MCF 10A (cell line): Measurements from ENCODE around the gene DUS1L. TPM values are rescaled to one million over a fixed set of nuclear protein-coding genes. Genes with fewer than 3 reads are reported as not detected.

ENCODE experiments used
- BruUV-seq: library from RNA; stranded (reverse); fragments of 400-500 nt; replicated peaks from 2 replicates; lab custom pipeline; 2021; lab: Mats Ljungman, UMichigan
- CTCF ChIA-PET: fragments of 300-600 bp; sonication (Branson Sonifier 250); formaldehyde crosslinking; extraction: SDS; loops from one replicate; lab custom pipeline; 2021; ENCODE audit warnings: antibody characterized with exemption, inconsistent platforms; lab: Yijun Ruan, JAX
- POLR2A ChIA-PET: fragments of 300-600, 350-650 bp; sonication (Branson Sonifier 250); formaldehyde crosslinking; extraction: SDS; loops from one replicate; lab custom pipeline; 2020; ENCODE audit warnings: antibody characterized with exemption, inconsistent platforms; lab: Yijun Ruan, JAX
- DNase-seq: peaks from one replicate; pipeline ENCODE4 v3.0.0-alpha.2; 2018; ENCODE audit not compliant: unreplicated experiment
- H3K27ac Mint-ChIP-seq: one replicate; pipeline ENCODE4 v1.8.0; 2022; ENCODE audit warnings: mild to moderate bottlenecking, low read depth, mixed read lengths; ENCODE audit not compliant: unreplicated experiment
- H3K27me3 Mint-ChIP-seq: one replicate; pipeline ENCODE4 v1.8.0; 2022; ENCODE audit warnings: mixed read lengths; ENCODE audit not compliant: insufficient read depth, unreplicated experiment
- H3K36me3 Mint-ChIP-seq: one replicate; pipeline ENCODE4 v1.8.0; 2022; ENCODE audit warnings: mild to moderate bottlenecking, moderate library complexity, mixed read lengths; ENCODE audit not compliant: insufficient read depth, unreplicated experiment
- H3K4me1 Mint-ChIP-seq: one replicate; pipeline ENCODE4 v1.8.0; 2022; ENCODE audit warnings: mixed read lengths; ENCODE audit not compliant: insufficient read depth, unreplicated experiment
- H3K4me3 Mint-ChIP-seq: one replicate; pipeline ENCODE4 v1.8.0; 2022; ENCODE audit warnings: mild to moderate bottlenecking, moderate library complexity, mixed read lengths; ENCODE audit not compliant: unreplicated experiment
- H3K9me3 Mint-ChIP-seq: one replicate; pipeline ENCODE4 v1.8.0; 2022; ENCODE audit warnings: mixed read lengths; ENCODE audit not compliant: unreplicated experiment
- intact Hi-C: fragments of 100-400 bp; cut with micrococcal nuclease; formaldehyde crosslinking; loops from 2 replicates; pipeline ENCODE4 v1.14.1; 2022
- total RNA-seq: library from RNA; stranded (reverse); gene quantifications from 2 replicates; pipeline ENCODE4 v1.2.3, GENCODE V29; 2022
- TF ChIP-seq, protein P1 (sequence below): fragments of 200-600 bp; IDR thresholded peaks from one replicate; pipeline ENCODE4 v1.8.0; 2022; ENCODE audit warnings: antibody characterized with exemption, mild to moderate bottlenecking; ENCODE audit not compliant: unreplicated experiment

DUS1L gene
- total RNA-seq, 1 experiment from 2014 or later: 116 TPM

DNA sequence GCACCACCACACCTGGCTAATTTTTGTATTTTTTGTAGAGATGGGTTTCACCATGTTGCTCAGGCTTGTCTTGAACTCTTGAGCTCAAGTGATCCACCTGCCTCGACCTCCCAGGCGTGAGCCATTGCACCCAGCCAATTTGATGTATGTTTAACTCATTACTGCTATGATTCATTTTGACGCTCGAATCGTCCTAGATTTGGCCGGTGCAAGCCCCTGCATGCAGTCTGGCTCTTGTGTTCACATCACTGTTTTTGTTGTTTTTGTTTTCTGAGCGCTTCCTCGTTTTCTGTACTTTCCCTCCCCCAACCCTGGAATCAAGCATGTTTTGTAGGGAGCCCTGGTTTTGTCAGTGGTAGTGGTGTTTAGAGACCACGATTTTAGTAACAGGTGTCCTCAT lies 7.8 kb upstream of the DUS1L start:
- no peak overlapping the region for H3K4me3 Mint-ChIP-seq
- ChIA-PET POLR2A (no interaction called here), CTCF (interaction anchor here (0.6 kb wide), 1 partner anchor 95 kb away, joined by 3 read pairs; no protein-coding TSS in a partner anchor)
- no peak for DNase-seq
- TF ChIP-seq, protein P1, sequence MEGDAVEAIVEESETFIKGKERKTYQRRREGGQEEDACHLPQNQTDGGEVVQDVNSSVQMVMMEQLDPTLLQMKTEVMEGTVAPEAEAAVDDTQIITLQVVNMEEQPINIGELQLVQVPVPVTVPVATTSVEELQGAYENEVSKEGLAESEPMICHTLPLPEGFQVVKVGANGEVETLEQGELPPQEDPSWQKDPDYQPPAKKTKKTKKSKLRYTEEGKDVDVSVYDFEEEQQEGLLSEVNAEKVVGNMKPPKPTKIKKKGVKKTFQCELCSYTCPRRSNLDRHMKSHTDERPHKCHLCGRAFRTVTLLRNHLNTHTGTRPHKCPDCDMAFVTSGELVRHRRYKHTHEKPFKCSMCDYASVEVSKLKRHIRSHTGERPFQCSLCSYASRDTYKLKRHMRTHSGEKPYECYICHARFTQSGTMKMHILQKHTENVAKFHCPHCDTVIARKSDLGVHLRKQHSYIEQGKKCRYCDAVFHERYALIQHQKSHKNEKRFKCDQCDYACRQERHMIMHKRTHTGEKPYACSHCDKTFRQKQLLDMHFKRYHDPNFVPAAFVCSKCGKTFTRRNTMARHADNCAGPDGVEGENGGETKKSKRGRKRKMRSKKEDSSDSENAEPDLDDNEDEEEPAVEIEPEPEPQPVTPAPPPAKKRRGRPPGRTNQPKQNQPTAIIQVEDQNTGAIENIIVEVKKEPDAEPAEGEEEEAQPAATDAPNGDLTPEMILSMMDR: no peak
- H3K36me3 Mint-ChIP-seq: peaks cover 33% of the 10 kb centered on the region
- H3K27me3 Mint-ChIP-seq: no peaks in the 10 kb centered on the region
- intact Hi-C loops: no loop called here
- H3K4me1 Mint-ChIP-seq: no peaks in the 10 kb centered on the region
- H3K27ac Mint-ChIP-seq: no peak overlapping the region
- no TSS peak for BruUV-seq
- H3K9me3 Mint-ChIP-seq: no peaks in the 10 kb centered on the region

DNA sequence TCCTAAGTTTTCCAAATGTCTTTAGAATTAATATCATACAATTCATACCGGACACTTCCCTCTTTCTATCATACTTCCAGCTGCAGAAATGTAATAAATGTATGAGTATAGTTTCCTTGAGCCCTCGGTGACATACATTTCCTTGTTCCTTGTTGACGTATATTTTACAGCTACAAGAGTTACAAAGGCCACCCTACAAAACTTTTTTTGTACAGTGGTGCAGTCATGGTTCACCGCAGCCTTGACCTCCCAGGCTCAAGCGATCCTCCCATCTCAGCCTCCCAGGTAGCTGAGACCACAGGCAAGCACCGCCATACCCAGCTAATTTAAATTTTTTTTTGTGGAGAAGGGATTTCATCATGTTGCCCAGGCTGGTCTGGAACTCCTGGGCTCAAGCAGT lies 7.2 kb upstream of the DUS1L start:
- no TSS peak for BruUV-seq
- ChIA-PET POLR2A (no interaction called here), CTCF (no interaction called here)
- DNase-seq: no peak
- intact Hi-C loops: no loop called here
- Mint-ChIP-seq H3K4me1 (no peaks in the 10 kb centered on the region), H3K27ac (no peak overlapping the region), H3K36me3 (peaks cover 27% of the 10 kb centered on the region), H3K4me3 (no peak overlapping the region), H3K9me3 (no peaks in the 10 kb centered on the region), H3K27me3 (no peaks in the 10 kb centered on the region)
- TF ChIP-seq, protein P1: no peak

- POLR2A ChIA-PET: interaction anchor here (1.0 to 1.9 kb wide), 2 partner anchors 9 to 64 kb away, joined by 3 to 7 read pairs; no protein-coding TSS in a partner anchor
- Mint-ChIP-seq H3K4me3 (no peak overlapping the region), H3K36me3 (peaks cover 7% of the 10 kb centered on the region), H3K27ac (no peak overlapping the region), H3K4me1 (no peaks in the 10 kb centered on the region), H3K9me3 (no peaks in the 10 kb centered on the region), H3K27me3 (no peaks in the 10 kb centered on the region)
- intact Hi-C loops: no loop called here
- TF ChIP-seq, protein P1: no peak
- CTCF ChIA-PET: no interaction called here
- DNase-seq: no peak
- BruUV-seq: no TSS peak
These were observed 5.0 kb upstream of the DUS1L start for GRCh38 chr17:82070611-82071010.

GRCh38 chr17:82065193-82065637 lies 389 bp downstream of the DUS1L start:
- ChIA-PET CTCF (interaction anchor here (0.8 to 1.4 kb wide), 2 partner anchors 86 to 106 kb away, joined by 3 to 4 read pairs; no protein-coding TSS in a partner anchor), POLR2A (interaction anchor here (0.5 to 4.0 kb wide), 17 partner anchors 11 to 363 kb away, joined by 3 to 15 read pairs (median 4); partner anchors contain the start of genes CENPX, DCXR, FASN and GPS1)
- H3K27me3 Mint-ChIP-seq: no peaks in the 10 kb centered on the region
- intact Hi-C loops: no loop called here
- H3K27ac Mint-ChIP-seq: peak overlapping the region; percentile 83
- H3K9me3 Mint-ChIP-seq: no peaks in the 10 kb centered on the region
- no peaks in the 10 kb centered on the region for H3K4me1 Mint-ChIP-seq
- peak overlapping the region; percentile 70 for H3K4me3 Mint-ChIP-seq
- peaks cover 13% of the 10 kb centered on the region for H3K36me3 Mint-ChIP-seq
- BruUV-seq: no TSS peak
- TF ChIP-seq, protein P1: no peak
- no peak for DNase-seq
